K562 (cell line): ENCODE results near the gene SAMD4A. TPM values are rescaled to one million over a fixed set of nuclear protein-coding genes. Genes with fewer than 3 reads are reported as not detected.

Source experiments
- ATAC-seq: fragments of 200-7000 bp; cut with Tn5 transposase; 3 replicates; pipeline ENCODE4 v1.9.1; 2020; ENCODE audit warnings: moderate library complexity
- BruUV-seq: library from RNA; stranded (reverse); fragments of 400-500 nt; replicated peaks from 2 replicates; lab custom pipeline; 2021; lab: Mats Ljungman, UMichigan
- CTCF ChIA-PET: fragments of 300-600 bp; formaldehyde crosslinking; extraction: SDS; loops from one replicate; lab custom pipeline; 2021; ENCODE audit warnings: low intra/inter-chr PET ratio; lab: Yijun Ruan, JAX
- POLR2A ChIA-PET: fragments of 300-600, 350-650 bp; sonication (Branson Sonifier 250); formaldehyde crosslinking; extraction: SDS; loops from one replicate; lab custom pipeline; 2021; ENCODE audit warnings: antibody characterized with exemption, inconsistent platforms; lab: Yijun Ruan, JAX
- DNase-seq, 4 experiments: peaks; one replicate each; pipeline versions ENCODE4 v3.0.0 to v3.0.0-alpha.2; 2011 to 2018; ENCODE audit warnings: low spot score in 3 of 4, mixed read lengths in 3 of 4; ENCODE audit errors: extremely low read depth in 1 of 4
- FAIRE-seq: peaks from 2 replicates; lab custom pipeline; 2011; peaks lifted over from hg19 to GRCh38; lab: Jason Lieb, UNC
- H2AFZ ChIP-seq: 2 replicates; pipeline ENCODE4 v1.6.0; 2011; ENCODE audit warnings: low read depth, low read length, control low read depth, inconsistent platforms
- H3K27ac ChIP-seq: fragments of 200-600 bp; 3 replicates; pipeline ENCODE4 v1.8.0; 2011; ENCODE audit warnings: low read depth, mild to moderate bottlenecking, control low read depth, inconsistent platforms, low read length, moderate library complexity, mixed read lengths; ENCODE audit errors: extremely low read depth
- H3K27me3 ChIP-seq, 2 experiments: fragments of 300-600 bp in 1 of 2; 2 replicates in 1 of 2; 3 replicates in 1 of 2; pipeline versions ENCODE4 v1.6.0 to v1.8.0; 2011; ENCODE audit warnings: inconsistent platforms in 2 of 2, low read length in 2 of 2, mild to moderate bottlenecking in 1 of 2, mixed read lengths in 1 of 2, moderate library complexity in 1 of 2; ENCODE audit not compliant: control insufficient read depth in 2 of 2, insufficient read depth in 2 of 2
- H3K36me3 ChIP-seq: fragments of 300-600 bp; 3 replicates; pipeline ENCODE4 v1.8.0; 2011; ENCODE audit warnings: mild to moderate bottlenecking, low read length, inconsistent platforms; ENCODE audit not compliant: control insufficient read depth, insufficient read depth
- H3K4me1 ChIP-seq, 2 experiments: fragments of 200-600 bp in 1 of 2; replicated peaks in 1 of 2; 2 replicates in 1 of 2; 3 replicates in 1 of 2; pipeline versions ENCODE4 v1.5.1 to v1.8.0; 2011; ENCODE audit warnings: inconsistent platforms in 2 of 2, low read length in 2 of 2, mild to moderate bottlenecking in 1 of 2, mixed read lengths in 1 of 2, moderate library complexity in 1 of 2; ENCODE audit not compliant: control insufficient read depth in 2 of 2, insufficient read depth in 2 of 2
- H3K4me2 ChIP-seq: 2 replicates; pipeline ENCODE4 v1.6.1; 2011; ENCODE audit warnings: low read length, control low read depth, inconsistent platforms, mixed read lengths; ENCODE audit not compliant: insufficient read depth
- H3K4me3 ChIP-seq: fragments of 200-600 bp; sonication (generic), shearing (Covaris generic); 2 replicates; pipeline ENCODE4 v1.5.1; 2016; ENCODE audit warnings: control low read depth, inconsistent platforms
- H3K79me2 ChIP-seq: fragments of 200-600 bp; 3 replicates; pipeline ENCODE4 v1.8.0; 2011; ENCODE audit warnings: low read length, inconsistent platforms; ENCODE audit not compliant: control insufficient read depth, insufficient read depth
- H3K9ac ChIP-seq, 2 experiments: 2 replicates each; pipeline versions ENCODE4 v1.6.0 to v1.6.1; 2011; ENCODE audit warnings: low read depth in 2 of 2, low read length in 2 of 2, control low read depth in 1 of 2, inconsistent platforms in 1 of 2, mild to moderate bottlenecking in 1 of 2, mixed read lengths in 1 of 2; ENCODE audit not compliant: insufficient read depth in 1 of 2
- H3K9me1 ChIP-seq: one replicate; pipeline ENCODE4 v1.6.0; 2011; ENCODE audit warnings: inconsistent platforms, mild to moderate bottlenecking, low read length, moderate library complexity; ENCODE audit not compliant: control insufficient read depth, insufficient read depth
- H3K9me3 ChIP-seq: replicated peaks from 2 replicates; pipeline ENCODE4 v1.5.1; 2011; ENCODE audit warnings: low read depth, low read length, inconsistent platforms; ENCODE audit not compliant: control insufficient read depth, insufficient read depth
- H4K20me1 ChIP-seq: replicated peaks from 2 replicates; pipeline ENCODE4 v1.6.1; 2011; ENCODE audit warnings: low read length, inconsistent platforms, mixed read lengths; ENCODE audit not compliant: control insufficient read depth, insufficient read depth
- FOXK1 ChIP-seq: sonication (generic); formaldehyde crosslinking; IDR thresholded peaks from 2 replicates; pipeline ENCODE4 v1.8.0; 2022; ENCODE audit warnings: missing genetic modification reagents, mild to moderate bottlenecking, borderline replicate concordance
- JUND ChIP-seq, 2 experiments: IDR thresholded peaks; 2 replicates in 1 of 2; 3 replicates in 1 of 2; pipeline ENCODE4 v1.6.1; 2011; ENCODE audit warnings: borderline replicate concordance in 2 of 2, low read depth in 2 of 2, low read length in 2 of 2, improper control_type of control experiment in 1 of 2, missing biosample characterization in 1 of 2, missing genetic modification characterization in 1 of 2, missing genetic modification reagents in 1 of 2
- PHF8 ChIP-seq: fragments of 200-600 bp; sonication (generic); IDR thresholded peaks from 2 replicates; pipeline ENCODE4 v1.6.1; 2012; ENCODE audit warnings: mixed run types, mild to moderate bottlenecking, inconsistent platforms, low read length, moderate library complexity, borderline replicate concordance
- POLR2H ChIP-seq: IDR thresholded peaks from 2 replicates; pipeline ENCODE4 v1.6.1; 2016; ENCODE audit warnings: missing genetic modification characterization, low read depth, mild to moderate bottlenecking, control low read depth, missing compliant biosample characterization, moderate library complexity
- RBM17 ChIP-seq: fragments of 200-400 bp; formaldehyde crosslinking; IDR thresholded peaks from 2 replicates; pipeline ENCODE4 v1.6.1; 2017; ENCODE audit warnings: low read depth, mild to moderate bottlenecking, low read length, borderline replicate concordance
- ZNF347 ChIP-seq: fragments of 450-650 bp; formaldehyde crosslinking; IDR thresholded peaks from 2 replicates; pipeline ENCODE4 v1.4.0; 2020; ENCODE audit warnings: low read depth, mild to moderate bottlenecking, moderate library complexity
- ZNF644 ChIP-seq: fragments of 200-800 bp; sonication (Bioruptor generic); IDR thresholded peaks from 2 replicates; pipeline ENCODE4 v1.6.1; 2016; ENCODE audit warnings: low read depth, missing genetic modification characterization, missing compliant biosample characterization
- WGBS: fragments of 100-300 bp; shearing (Covaris generic); methylation state at CpG from one replicate; pipeline ENCODE4 v1.1.6; 2016; ENCODE audit warnings: low coverage, mixed read lengths; ENCODE audit not compliant: insufficient coverage; ENCODE audit errors: missing lambda C conversion rate; 5-methylcytosine and 5-hydroxymethylcytosine counted together
- in situ Hi-C: fragments of 300-500 bp; cut with MboI; formaldehyde crosslinking; loops from 4 replicates; pipeline ENCODE4 v1.15.0; 2018; ENCODE audit warnings: inconsistent platforms, mixed read lengths
- intact Hi-C: fragments of 100-400 bp; cut with micrococcal nuclease; formaldehyde crosslinking; loops from 2 replicates; pipeline ENCODE4 v1.14.2; 2022
- polyA plus RNA-seq, 8 experiments: library from polyadenylated mRNA; depleted of rRNA in 4 of 8; stranded (reverse) in 5 of 8; unstranded in 3 of 8; fragments of >200 nt; fragmentation: Nextera tagmentation in 2 of 8; fragmentation: Illumina TruSeq in 1 of 8; extraction: Ambion mirVana in 2 of 8; extraction: Trizol in 1 of 8; gene quantifications; 2 replicates each; pipeline versions ENCODE4 v1.2.1 to v1.2.3, GENCODE V29; 2011 to 2014; ENCODE audit warnings: inconsistent platforms in 1 of 8, missing spikeins in 1 of 8
- total RNA-seq, 7 experiments: library from RNA; depleted of rRNA in 6 of 7; stranded (reverse); fragments of >200 nt in 6 of 7; fragmentation: Illumina TruSeq in 2 of 7; extraction: Trizol in 2 of 7; gene quantifications; 2 replicates each; pipeline versions ENCODE4 v1.2.1 to v1.2.3, GENCODE V29; 2011 to 2021; ENCODE audit warnings: low replicate concordance in 1 of 7
- TF ChIP-seq, protein P1 (sequence below), 2 experiments: IDR thresholded peaks; 2 replicates each; pipeline ENCODE4 v1.6.1; 2011; ENCODE audit warnings: borderline replicate concordance in 1 of 2, control low read depth in 1 of 2, low read depth in 1 of 2, low read length in 1 of 2, mild to moderate bottlenecking in 1 of 2, mixed read lengths in 1 of 2, moderate library complexity in 1 of 2; ENCODE audit not compliant: insufficient read depth in 1 of 2, insufficient read length in 1 of 2, poor library complexity in 1 of 2, severe bottlenecking in 1 of 2; ENCODE audit errors: extremely low read depth in 1 of 2

Gene SAMD4A
- total and polyA plus RNA-seq, 9 of the 15 experiments (the other 6 are each of a cell fraction or from before 2014, with no cell fraction given), result 0.66 to 6.8 (median 3.3) TPM

GRCh38 chr14:54807428-54807827 lies 240.5 kb downstream of the SAMD4A start:
- no peak overlapping the region for H3K27ac ChIP-seq
- ChIA-PET POLR2A (no interaction called here), CTCF (no interaction called here)
- H3K9ac ChIP-seq, result no peak overlapping the region
- no peak for ATAC-seq
- no peak for FAIRE-seq
- H3K4me3 ChIP-seq, result no peak overlapping the region
- H3K4me1 ChIP-seq, result peaks cover 0 to 3% of the 10 kb centered on the region in 2 experiments; a peak in 3 of 5 replicates
- BruUV-seq, result no TSS peak
- H4K20me1 ChIP-seq, result no peaks in the 10 kb centered on the region
- H3K9me1 ChIP-seq, result no peaks in the 10 kb centered on the region
- peaks cover 0 to 8% of the 10 kb centered on the region in 2 experiments; a peak in 2 of 5 replicates for H3K27me3 ChIP-seq
- in situ Hi-C loops (loop anchor here (10.0 kb wide), 1 partner anchor 253 kb away; no protein-coding TSS in a partner anchor), intact Hi-C loops (loop anchor here (2.0 kb wide), 1 partner anchor 243 kb away; no protein-coding TSS in a partner anchor)
- WGBS, result 27% methylated on average over 5 of the region's 6 CpGs
- no peak overlapping the region for H2AFZ ChIP-seq
- H3K36me3 ChIP-seq, result no peaks in the 10 kb centered on the region
- DNase-seq, result no peak
- no peak for TF ChIP-seq RBM17
- no peak for TF ChIP-seq ZNF347 (CRISPR knock-in tag)
- no peak for TF ChIP-seq PHF8
- TF ChIP-seq JUND (IDR thresholded peaks at IDR 0.05; ENCODE audit: borderline replicate concordance, low read depth, low read length), result no peak
- no peak for TF ChIP-seq JUND (tag; IDR thresholded peaks at IDR 0.05; ENCODE audit: borderline replicate concordance, low read depth, low read length)
- TF ChIP-seq FOXK1, result no peak
- TF ChIP-seq, protein P1, sequence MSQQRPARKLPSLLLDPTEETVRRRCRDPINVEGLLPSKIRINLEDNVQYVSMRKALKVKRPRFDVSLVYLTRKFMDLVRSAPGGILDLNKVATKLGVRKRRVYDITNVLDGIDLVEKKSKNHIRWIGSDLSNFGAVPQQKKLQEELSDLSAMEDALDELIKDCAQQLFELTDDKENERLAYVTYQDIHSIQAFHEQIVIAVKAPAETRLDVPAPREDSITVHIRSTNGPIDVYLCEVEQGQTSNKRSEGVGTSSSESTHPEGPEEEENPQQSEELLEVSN (IDR thresholded peaks at IDR 0.05; ENCODE audit: borderline replicate concordance in 1 of 2, extremely low read depth in 1 of 2, insufficient read depth in 1 of 2, insufficient read length in 1 of 2, low read depth in 1 of 2, low read length in 1 of 2, poor library complexity in 1 of 2, severe bottlenecking in 1 of 2), result no peak
- TF ChIP-seq POLR2H, result no peak
- no peak for TF ChIP-seq ZNF644 (tag)
- TF ChIP-seq, all 486 proteins: peak for 0
- Histone ChIP-seq H3K4me2 (no peak overlapping the region), H3K9me3 (no peaks in the 10 kb centered on the region), H3K79me2 (no peaks in the 10 kb centered on the region)
